HG02588 (cell line): ENCODE data around the gene SERF2.
A peak's percentile ranks its signal among the peaks of the same experiment; 100 is the strongest.
"Not testable (repeated sequence)": the region's sequence is repeated elsewhere in the genome, so short reads cannot be mapped to it uniquely, and the experiment has no call there.

ENCODE experiments used
- ATAC-seq: cut with Tn5 transposase; IDR thresholded peaks from one replicate; pipeline ENCODE4 v1.9.1; 2021; ENCODE audit warnings: mild to moderate bottlenecking, moderate library complexity; ENCODE audit not compliant: unreplicated experiment

Gene SERF2

GRCh38 chr15:43826508-43827341 is 34.6 kb downstream of the SERF2 start, which contains the start of gene WDR76:
TSS of gene WDR76 (plus strand) at chr15:43827002. CDS start at chr15:43827033, 31 bp downstream.
- ATAC-seq, result peak; percentile 54

- no peak for ATAC-seq
Measured at GRCh38 chr15:43828061-43828657, 36.0 kb downstream of the SERF2 start.

- not testable (repeated sequence) for ATAC-seq
Measured at GRCh38 chr15:43829951-43830540, 37.9 kb downstream of the SERF2 start.

DNA sequence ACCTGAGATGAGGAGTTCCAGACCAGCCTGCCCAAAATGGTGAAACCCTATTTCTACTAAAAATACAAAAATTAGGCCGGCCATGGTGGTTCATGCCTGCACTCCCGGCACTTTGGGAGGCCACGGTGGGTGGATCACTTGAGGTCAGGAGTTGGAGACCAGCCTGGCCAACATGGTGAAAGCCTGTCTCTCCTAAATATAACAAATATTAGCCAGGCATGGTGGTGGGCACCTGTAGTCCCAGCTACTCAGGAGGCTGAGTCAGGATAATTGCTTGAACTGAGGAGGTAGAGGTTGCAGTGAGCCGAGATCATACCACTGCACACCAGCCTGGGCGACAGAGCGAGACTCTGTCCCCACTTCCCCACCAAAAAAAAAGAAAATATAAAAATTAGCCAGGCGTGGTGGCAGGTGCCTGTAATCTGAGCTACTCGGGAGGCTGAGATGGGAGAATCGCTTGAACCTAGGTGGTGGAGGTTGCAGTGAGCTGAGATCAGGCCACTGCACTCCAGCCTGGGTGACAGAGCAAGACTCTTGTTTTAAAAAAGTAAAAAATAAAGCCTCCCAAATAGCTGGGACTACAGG is 38.7 kb downstream of the SERF2 start:
- not testable (repeated sequence) for ATAC-seq

GRCh38 chr15:43831519-43832052 is 39.5 kb downstream of the SERF2 start:
- ATAC-seq, result not testable (repeated sequence)

GRCh38 chr15:43832485-43832884 is 40.4 kb downstream of the SERF2 start:
- ATAC-seq, result not testable (repeated sequence)

DNA sequence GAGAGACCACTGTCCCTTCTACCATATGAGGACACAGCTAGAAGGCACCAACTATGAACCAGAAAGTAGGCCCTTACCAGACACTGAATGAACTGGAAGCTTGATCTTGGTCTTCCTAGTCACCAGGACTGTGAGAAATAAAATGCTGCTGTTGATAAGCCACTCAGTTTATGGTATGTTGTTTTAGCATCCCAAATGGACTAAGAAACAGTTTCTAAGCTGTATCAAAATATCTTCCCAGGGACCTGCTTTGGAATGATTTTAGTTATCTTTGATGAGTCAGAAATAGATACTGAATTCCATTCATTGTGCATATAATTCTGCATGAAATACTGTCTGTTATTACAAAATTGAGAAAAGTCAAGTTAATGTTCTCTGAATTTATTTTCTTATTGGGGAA is 53.3 kb downstream of the SERF2 start:
- ATAC-seq, result no peak
